HG03095 (cell line): ENCODE measurements around the gene MCM3AP.

ENCODE experiments used
- ATAC-seq: cut with Tn5 transposase; IDR thresholded peaks from one replicate; pipeline ENCODE4 v1.9.1; 2021; ENCODE audit warnings: moderate library complexity; ENCODE audit not compliant: unreplicated experiment

The MCM3AP gene

GRCh38 chr21:46189213-46189958 lies 96.0 kb downstream of the MCM3AP start:
- ATAC-seq, result no peak

GRCh38 chr21:46188226-46189212 lies 96.9 kb downstream of the MCM3AP start:
- ATAC-seq, result no peak

GRCh38 chr21:46187814-46188213 lies 97.6 kb downstream of the MCM3AP start:
- ATAC-seq, result no peak

GRCh38 chr21:46187261-46187660 lies 98.2 kb downstream of the MCM3AP start:
- no peak for ATAC-seq

GRCh38 chr21:46185716-46186115 lies 99.7 kb downstream of the MCM3AP start:
- no peak for ATAC-seq
